K562 (cell line): ENCODE data around the gene TPCN1. TPM values are rescaled to one million over a fixed set of nuclear protein-coding genes. Genes with fewer than 3 reads are reported as not detected.

Source experiments
- ATAC-seq: fragments of 200-7000 bp; cut with Tn5 transposase; 3 replicates; pipeline ENCODE4 v1.9.1; 2020; ENCODE audit warnings: moderate library complexity
- BruUV-seq: library from RNA; stranded (reverse); fragments of 400-500 nt; replicated peaks from 2 replicates; lab custom pipeline; 2021; lab: Mats Ljungman, UMichigan
- CTCF ChIA-PET: fragments of 300-600 bp; formaldehyde crosslinking; extraction: SDS; loops from one replicate; lab custom pipeline; 2021; ENCODE audit warnings: low intra/inter-chr PET ratio; lab: Yijun Ruan, JAX
- POLR2A ChIA-PET: fragments of 300-600, 350-650 bp; sonication (Branson Sonifier 250); formaldehyde crosslinking; extraction: SDS; loops from one replicate; lab custom pipeline; 2021; ENCODE audit warnings: antibody characterized with exemption, inconsistent platforms; lab: Yijun Ruan, JAX
- DNase-seq, 4 experiments: peaks; one replicate each; pipeline versions ENCODE4 v3.0.0 to v3.0.0-alpha.2; 2011 to 2018; ENCODE audit warnings: low spot score in 3 of 4, mixed read lengths in 3 of 4; ENCODE audit errors: extremely low read depth in 1 of 4
- FAIRE-seq: peaks from 2 replicates; lab custom pipeline; 2011; peaks lifted over from hg19 to GRCh38; lab: Jason Lieb, UNC
- H2AFZ ChIP-seq: 2 replicates; pipeline ENCODE4 v1.6.0; 2011; ENCODE audit warnings: low read depth, low read length, control low read depth, inconsistent platforms
- H3K27ac ChIP-seq: fragments of 200-600 bp; 3 replicates; pipeline ENCODE4 v1.8.0; 2011; ENCODE audit warnings: low read depth, mild to moderate bottlenecking, control low read depth, inconsistent platforms, low read length, moderate library complexity, mixed read lengths; ENCODE audit errors: extremely low read depth
- H3K27me3 ChIP-seq, 2 experiments: fragments of 300-600 bp in 1 of 2; 2 replicates in 1 of 2; 3 replicates in 1 of 2; pipeline versions ENCODE4 v1.6.0 to v1.8.0; 2011; ENCODE audit warnings: inconsistent platforms in 2 of 2, low read length in 2 of 2, mild to moderate bottlenecking in 1 of 2, mixed read lengths in 1 of 2, moderate library complexity in 1 of 2; ENCODE audit not compliant: control insufficient read depth in 2 of 2, insufficient read depth in 2 of 2
- H3K36me3 ChIP-seq: fragments of 300-600 bp; 3 replicates; pipeline ENCODE4 v1.8.0; 2011; ENCODE audit warnings: mild to moderate bottlenecking, low read length, inconsistent platforms; ENCODE audit not compliant: control insufficient read depth, insufficient read depth
- H3K4me1 ChIP-seq, 2 experiments: fragments of 200-600 bp in 1 of 2; replicated peaks in 1 of 2; 2 replicates in 1 of 2; 3 replicates in 1 of 2; pipeline versions ENCODE4 v1.5.1 to v1.8.0; 2011; ENCODE audit warnings: inconsistent platforms in 2 of 2, low read length in 2 of 2, mild to moderate bottlenecking in 1 of 2, mixed read lengths in 1 of 2, moderate library complexity in 1 of 2; ENCODE audit not compliant: control insufficient read depth in 2 of 2, insufficient read depth in 2 of 2
- H3K4me2 ChIP-seq: 2 replicates; pipeline ENCODE4 v1.6.1; 2011; ENCODE audit warnings: low read length, control low read depth, inconsistent platforms, mixed read lengths; ENCODE audit not compliant: insufficient read depth
- H3K4me3 ChIP-seq: fragments of 200-600 bp; sonication (generic), shearing (Covaris generic); 2 replicates; pipeline ENCODE4 v1.5.1; 2016; ENCODE audit warnings: control low read depth, inconsistent platforms
- H3K79me2 ChIP-seq: fragments of 200-600 bp; 3 replicates; pipeline ENCODE4 v1.8.0; 2011; ENCODE audit warnings: low read length, inconsistent platforms; ENCODE audit not compliant: control insufficient read depth, insufficient read depth
- H3K9ac ChIP-seq, 2 experiments: 2 replicates each; pipeline versions ENCODE4 v1.6.0 to v1.6.1; 2011; ENCODE audit warnings: low read depth in 2 of 2, low read length in 2 of 2, control low read depth in 1 of 2, inconsistent platforms in 1 of 2, mild to moderate bottlenecking in 1 of 2, mixed read lengths in 1 of 2; ENCODE audit not compliant: insufficient read depth in 1 of 2
- H3K9me1 ChIP-seq: one replicate; pipeline ENCODE4 v1.6.0; 2011; ENCODE audit warnings: inconsistent platforms, mild to moderate bottlenecking, low read length, moderate library complexity; ENCODE audit not compliant: control insufficient read depth, insufficient read depth
- H3K9me3 ChIP-seq: replicated peaks from 2 replicates; pipeline ENCODE4 v1.5.1; 2011; ENCODE audit warnings: low read depth, low read length, inconsistent platforms; ENCODE audit not compliant: control insufficient read depth, insufficient read depth
- H4K20me1 ChIP-seq: replicated peaks from 2 replicates; pipeline ENCODE4 v1.6.1; 2011; ENCODE audit warnings: low read length, inconsistent platforms, mixed read lengths; ENCODE audit not compliant: control insufficient read depth, insufficient read depth
- RBM15 ChIP-seq: fragments of 200-400 bp; formaldehyde crosslinking; IDR thresholded peaks from 2 replicates; pipeline ENCODE4 v1.6.1; 2018; ENCODE audit warnings: mild to moderate bottlenecking, low read length, moderate library complexity; ENCODE audit not compliant: insufficient read depth
- UBTF ChIP-seq, 2 experiments: IDR thresholded peaks; 2 replicates each; pipeline ENCODE4 v1.6.1; 2012; ENCODE audit warnings: improper control_type of control experiment in 2 of 2, low read depth in 2 of 2, low read length in 2 of 2, borderline replicate concordance in 1 of 2
- ZC3H8 ChIP-seq: fragments of 450-650 bp; IDR thresholded peaks from 2 replicates; pipeline ENCODE4 v1.6.1; 2017
- WGBS: fragments of 100-300 bp; shearing (Covaris generic); methylation state at CpG from one replicate; pipeline ENCODE4 v1.1.6; 2016; ENCODE audit warnings: low coverage, mixed read lengths; ENCODE audit not compliant: insufficient coverage; ENCODE audit errors: missing lambda C conversion rate; 5-methylcytosine and 5-hydroxymethylcytosine counted together
- in situ Hi-C: fragments of 300-500 bp; cut with MboI; formaldehyde crosslinking; loops from 4 replicates; pipeline ENCODE4 v1.15.0; 2018; ENCODE audit warnings: inconsistent platforms, mixed read lengths
- intact Hi-C: fragments of 100-400 bp; cut with micrococcal nuclease; formaldehyde crosslinking; loops from 2 replicates; pipeline ENCODE4 v1.14.2; 2022
- polyA plus RNA-seq, 8 experiments: library from polyadenylated mRNA; depleted of rRNA in 4 of 8; stranded (reverse) in 5 of 8; unstranded in 3 of 8; fragments of >200 nt; fragmentation: Nextera tagmentation in 2 of 8; fragmentation: Illumina TruSeq in 1 of 8; extraction: Ambion mirVana in 2 of 8; extraction: Trizol in 1 of 8; gene quantifications; 2 replicates each; pipeline versions ENCODE4 v1.2.1 to v1.2.3, GENCODE V29; 2011 to 2014; ENCODE audit warnings: inconsistent platforms in 1 of 8, missing spikeins in 1 of 8
- total RNA-seq, 7 experiments: library from RNA; depleted of rRNA in 6 of 7; stranded (reverse); fragments of >200 nt in 6 of 7; fragmentation: Illumina TruSeq in 2 of 7; extraction: Trizol in 2 of 7; gene quantifications; 2 replicates each; pipeline versions ENCODE4 v1.2.1 to v1.2.3, GENCODE V29; 2011 to 2021; ENCODE audit warnings: low replicate concordance in 1 of 7
- TF ChIP-seq, protein P1 (sequence below): conservative IDR thresholded peaks from 2 replicates; pipeline ENCODE4 v1.6.1; 2011; ENCODE audit warnings: low read depth, mild to moderate bottlenecking, low read length; ENCODE audit not compliant: control insufficient read depth
- TF ChIP-seq, protein P2 (sequence below), 2 experiments: fragments of 450-650 bp in 1 of 2; sonication (generic) in 1 of 2; formaldehyde crosslinking in 1 of 2; IDR thresholded peaks; 2 replicates each; pipeline versions ENCODE4 v1.7.1 to v1.9.0; 2016 to 2022; ENCODE audit warnings: inconsistent platforms in 1 of 2, mild to moderate bottlenecking in 1 of 2, missing genetic modification reagents in 1 of 2

The TPCN1 gene
- total and polyA plus RNA-seq, 9 of the 15 experiments (the other 6 are each of a cell fraction or from before 2014, with no cell fraction given), result 0.80 to 23.8 (median 7.4) TPM

- no peaks in the 10 kb centered on the region for H3K9me3 ChIP-seq
- intact Hi-C loops (no loop called here), in situ Hi-C loops (no loop called here)
- H3K79me2 ChIP-seq, result no peaks in the 10 kb centered on the region
- H3K4me3 ChIP-seq, result no peak overlapping the region
- H3K36me3 ChIP-seq, result peaks cover 28% of the 10 kb centered on the region; the same call in 2 of the 3 replicates
- FAIRE-seq (no peak), ATAC-seq (no peak), DNase-seq (no peak)
- H3K9me1 ChIP-seq, result no peaks in the 10 kb centered on the region
- peaks cover 30% of the 10 kb centered on the region in 2 experiments; a peak in 4 of 5 replicates for H3K4me1 ChIP-seq
- CTCF ChIA-PET, result no interaction called here
- peak overlapping the region; percentile 68; the same call in 1 of the 2 replicates for H3K4me2 ChIP-seq
- H3K27ac ChIP-seq, result peak overlapping the region; percentile 58; the same call in 2 of the 3 replicates
- BruUV-seq, result TSS peak; percentile 41
- peak overlapping the region in 1 of 2 experiments; percentile 77; a peak in 3 of 4 replicates for H3K9ac ChIP-seq
- no peaks in the 10 kb centered on the region for H4K20me1 ChIP-seq
- no peaks in the 10 kb centered on the region for H3K27me3 ChIP-seq
- H2AFZ ChIP-seq, result no peak overlapping the region
- POLR2A ChIA-PET, result interaction anchor here (0.6 kb wide), 1 partner anchor 127 kb away, joined by 3 read pairs; no protein-coding TSS in a partner anchor
- 84% methylated on average over 19 of the region's 20 CpGs for WGBS
- TF ChIP-seq, protein P1, sequence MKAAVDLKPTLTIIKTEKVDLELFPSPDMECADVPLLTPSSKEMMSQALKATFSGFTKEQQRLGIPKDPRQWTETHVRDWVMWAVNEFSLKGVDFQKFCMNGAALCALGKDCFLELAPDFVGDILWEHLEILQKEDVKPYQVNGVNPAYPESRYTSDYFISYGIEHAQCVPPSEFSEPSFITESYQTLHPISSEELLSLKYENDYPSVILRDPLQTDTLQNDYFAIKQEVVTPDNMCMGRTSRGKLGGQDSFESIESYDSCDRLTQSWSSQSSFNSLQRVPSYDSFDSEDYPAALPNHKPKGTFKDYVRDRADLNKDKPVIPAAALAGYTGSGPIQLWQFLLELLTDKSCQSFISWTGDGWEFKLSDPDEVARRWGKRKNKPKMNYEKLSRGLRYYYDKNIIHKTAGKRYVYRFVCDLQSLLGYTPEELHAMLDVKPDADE, result no peak
- TF ChIP-seq, protein P2, sequence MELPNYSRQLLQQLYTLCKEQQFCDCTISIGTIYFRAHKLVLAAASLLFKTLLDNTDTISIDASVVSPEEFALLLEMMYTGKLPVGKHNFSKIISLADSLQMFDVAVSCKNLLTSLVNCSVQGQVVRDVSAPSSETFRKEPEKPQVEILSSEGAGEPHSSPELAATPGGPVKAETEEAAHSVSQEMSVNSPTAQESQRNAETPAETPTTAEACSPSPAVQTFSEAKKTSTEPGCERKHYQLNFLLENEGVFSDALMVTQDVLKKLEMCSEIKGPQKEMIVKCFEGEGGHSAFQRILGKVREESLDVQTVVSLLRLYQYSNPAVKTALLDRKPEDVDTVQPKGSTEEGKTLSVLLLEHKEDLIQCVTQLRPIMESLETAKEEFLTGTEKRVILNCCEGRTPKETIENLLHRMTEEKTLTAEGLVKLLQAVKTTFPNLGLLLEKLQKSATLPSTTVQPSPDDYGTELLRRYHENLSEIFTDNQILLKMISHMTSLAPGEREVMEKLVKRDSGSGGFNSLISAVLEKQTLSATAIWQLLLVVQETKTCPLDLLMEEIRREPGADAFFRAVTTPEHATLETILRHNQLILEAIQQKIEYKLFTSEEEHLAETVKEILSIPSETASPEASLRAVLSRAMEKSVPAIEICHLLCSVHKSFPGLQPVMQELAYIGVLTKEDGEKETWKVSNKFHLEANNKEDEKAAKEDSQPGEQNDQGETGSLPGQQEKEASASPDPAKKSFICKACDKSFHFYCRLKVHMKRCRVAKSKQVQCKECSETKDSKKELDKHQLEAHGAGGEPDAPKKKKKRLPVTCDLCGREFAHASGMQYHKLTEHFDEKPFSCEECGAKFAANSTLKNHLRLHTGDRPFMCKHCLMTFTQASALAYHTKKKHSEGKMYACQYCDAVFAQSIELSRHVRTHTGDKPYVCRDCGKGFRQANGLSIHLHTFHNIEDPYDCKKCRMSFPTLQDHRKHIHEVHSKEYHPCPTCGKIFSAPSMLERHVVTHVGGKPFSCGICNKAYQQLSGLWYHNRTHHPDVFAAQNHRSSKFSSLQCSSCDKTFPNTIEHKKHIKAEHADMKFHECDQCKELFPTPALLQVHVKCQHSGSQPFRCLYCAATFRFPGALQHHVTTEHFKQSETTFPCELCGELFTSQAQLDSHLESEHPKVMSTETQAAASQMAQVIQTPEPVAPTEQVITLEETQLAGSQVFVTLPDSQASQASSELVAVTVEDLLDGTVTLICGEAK (IDR thresholded peaks at IDR 0.05), result no peak
- TF ChIP-seq, protein P2 (CRISPR knock-in tag; IDR thresholded peaks at IDR 0.05), result no peak
- TF ChIP-seq RBM15 (no peak), UBTF (IDR thresholded peaks at IDR 0.05; ENCODE audit: borderline replicate concordance in 1 of 2, low read depth in 2 of 2, low read length in 2 of 2) (no peak), ZC3H8 (no peak)
These were observed 77.7 kb downstream of the TPCN1 start for GRCh38 chr12:113298861-113299545.
